Esophagus squamous epithelium (tissue), 5 donors: ENCODE data around the gene CCIN. TPM values are rescaled to one million over a fixed set of nuclear protein-coding genes. Genes with fewer than 3 reads are reported as not detected.

ENCODE experiments used
- DNase-seq: peaks from one replicate; lab custom pipeline; 2025; lab: John Stamatoyannopoulos, UW
- H3K27ac ChIP-seq, 4 donors: fragments of 200-600 bp; sonication (generic); one replicate each; pipeline ENCODE4 v1.5.1; 2016 to 2019; ENCODE audit warnings: mild to moderate bottlenecking in 1 of 4
- H3K27me3 ChIP-seq, 4 donors: fragments of 200-600 bp; sonication (generic); 1 replicate in 3 of 4; 2 replicates in 1 of 4; pipeline versions ENCODE4 v1.5.1 to v1.6.0; 2017 to 2021; ENCODE audit warnings: antibody characterized with exemption in 1 of 4
- H3K36me3 ChIP-seq, 3 donors: fragments of 200-600 bp; sonication (generic); one replicate each; pipeline ENCODE4 v1.5.1; 2016 to 2019
- H3K4me1 ChIP-seq, 3 donors: fragments of 200-600 bp; sonication (generic); one replicate each; pipeline ENCODE4 v1.5.1; 2017 to 2019
- H3K4me3 ChIP-seq, 4 donors: fragments of 200-600 bp; sonication (generic); 1 replicate in 3 of 4; 2 replicates in 1 of 4; pipeline ENCODE4 v1.5.1; 2016 to 2019; ENCODE audit warnings: mild to moderate bottlenecking in 2 of 4, moderate library complexity in 1 of 4
- H3K9me3 ChIP-seq, 3 donors: fragments of 200-600 bp; sonication (generic); one replicate each; pipeline ENCODE4 v1.5.1; 2016 to 2019
- POLR2A ChIP-seq, 4 donors: fragments of 450-650 bp; IDR thresholded peaks; one replicate each; pipeline ENCODE4 v1.6.1; 2017; ENCODE audit warnings: antibody characterized with exemption in 4 of 4, mild to moderate bottlenecking in 4 of 4, moderate library complexity in 3 of 4
- WGBS, 2 donors: methylation state at CpG; one replicate each; pipeline ENCODE4 v1.1.5; 2018; 5-methylcytosine and 5-hydroxymethylcytosine counted together
- intact Hi-C: fragments of 100-400 bp; cut with DNase I; formaldehyde crosslinking; loops from one replicate; pipeline ENCODE4 v1.15.0; 2022
- total RNA-seq, 4 donors: library from RNA; depleted of rRNA; stranded (reverse); fragments of >200 nt; gene quantifications; one replicate each; pipeline ENCODE4 v1.1.0, GENCODE V29; 2016
- TF ChIP-seq, protein P1 (sequence below), 6 experiments: fragments of 450-650 bp in 4 of 6; fragments of 200-600 bp in 2 of 6; sonication (generic) in 2 of 6; IDR thresholded peaks; one replicate each; pipeline ENCODE4 v1.5.1; 2016 to 2019; ENCODE audit warnings: antibody characterized with exemption in 6 of 6, mild to moderate bottlenecking in 4 of 6, moderate library complexity in 4 of 6
- donor health status: DM: yes; HTN: yes; CAD: no.

CCIN gene
- total RNA-seq, 4 donors from 2014 or later = 0.13 TPM; not detected in 3

DNA sequence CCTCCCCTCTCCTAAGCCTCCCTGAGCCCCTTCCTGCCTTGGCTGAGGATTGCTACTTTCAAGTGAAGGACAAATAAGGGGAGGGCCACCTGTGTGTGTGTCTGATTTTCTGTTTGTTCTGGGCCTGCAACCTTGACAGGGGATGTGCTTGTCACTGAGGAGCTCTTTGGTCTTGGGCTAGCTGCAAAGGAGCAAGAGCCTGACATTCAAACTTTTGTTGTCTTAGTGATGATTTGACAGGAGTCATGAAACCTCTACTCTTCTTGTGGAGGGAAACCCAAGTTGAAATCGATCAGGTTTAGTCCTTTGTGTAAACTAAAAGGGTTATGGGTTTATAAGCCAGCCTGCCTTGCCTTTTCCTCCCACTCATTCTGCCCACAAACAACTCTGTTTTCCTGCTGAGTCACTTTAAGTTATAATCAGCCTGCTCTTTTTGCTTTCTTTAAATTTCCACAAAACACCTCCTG is 38.4 kb downstream of the CCIN start:
- Histone ChIP-seq H3K27ac (peak overlapping the region in 2 of 4 donors; percentile 5 to 25), H3K27me3 (no peaks in the 10 kb centered on the region), H3K4me1 (peaks cover 0 to 42% (median 9%) of the 10 kb centered on the region in 3 donors), H3K4me3 (no peak overlapping the region), H3K36me3 (peaks cover 22 to 100% (median 56%) of the 10 kb centered on the region in 3 donors), H3K9me3 (no peaks in the 10 kb centered on the region)
- intact Hi-C loops = no loop called here
- DNase-seq = no peak
- TF ChIP-seq, protein P1, sequence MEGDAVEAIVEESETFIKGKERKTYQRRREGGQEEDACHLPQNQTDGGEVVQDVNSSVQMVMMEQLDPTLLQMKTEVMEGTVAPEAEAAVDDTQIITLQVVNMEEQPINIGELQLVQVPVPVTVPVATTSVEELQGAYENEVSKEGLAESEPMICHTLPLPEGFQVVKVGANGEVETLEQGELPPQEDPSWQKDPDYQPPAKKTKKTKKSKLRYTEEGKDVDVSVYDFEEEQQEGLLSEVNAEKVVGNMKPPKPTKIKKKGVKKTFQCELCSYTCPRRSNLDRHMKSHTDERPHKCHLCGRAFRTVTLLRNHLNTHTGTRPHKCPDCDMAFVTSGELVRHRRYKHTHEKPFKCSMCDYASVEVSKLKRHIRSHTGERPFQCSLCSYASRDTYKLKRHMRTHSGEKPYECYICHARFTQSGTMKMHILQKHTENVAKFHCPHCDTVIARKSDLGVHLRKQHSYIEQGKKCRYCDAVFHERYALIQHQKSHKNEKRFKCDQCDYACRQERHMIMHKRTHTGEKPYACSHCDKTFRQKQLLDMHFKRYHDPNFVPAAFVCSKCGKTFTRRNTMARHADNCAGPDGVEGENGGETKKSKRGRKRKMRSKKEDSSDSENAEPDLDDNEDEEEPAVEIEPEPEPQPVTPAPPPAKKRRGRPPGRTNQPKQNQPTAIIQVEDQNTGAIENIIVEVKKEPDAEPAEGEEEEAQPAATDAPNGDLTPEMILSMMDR (IDR thresholded peaks at IDR 0.05) = no peak
- no peak for TF ChIP-seq POLR2A (IDR thresholded peaks at IDR 0.05)
- WGBS, 2 donors = 18 to 21% methylated on average over 1 of the region's 1 CpG

DNA sequence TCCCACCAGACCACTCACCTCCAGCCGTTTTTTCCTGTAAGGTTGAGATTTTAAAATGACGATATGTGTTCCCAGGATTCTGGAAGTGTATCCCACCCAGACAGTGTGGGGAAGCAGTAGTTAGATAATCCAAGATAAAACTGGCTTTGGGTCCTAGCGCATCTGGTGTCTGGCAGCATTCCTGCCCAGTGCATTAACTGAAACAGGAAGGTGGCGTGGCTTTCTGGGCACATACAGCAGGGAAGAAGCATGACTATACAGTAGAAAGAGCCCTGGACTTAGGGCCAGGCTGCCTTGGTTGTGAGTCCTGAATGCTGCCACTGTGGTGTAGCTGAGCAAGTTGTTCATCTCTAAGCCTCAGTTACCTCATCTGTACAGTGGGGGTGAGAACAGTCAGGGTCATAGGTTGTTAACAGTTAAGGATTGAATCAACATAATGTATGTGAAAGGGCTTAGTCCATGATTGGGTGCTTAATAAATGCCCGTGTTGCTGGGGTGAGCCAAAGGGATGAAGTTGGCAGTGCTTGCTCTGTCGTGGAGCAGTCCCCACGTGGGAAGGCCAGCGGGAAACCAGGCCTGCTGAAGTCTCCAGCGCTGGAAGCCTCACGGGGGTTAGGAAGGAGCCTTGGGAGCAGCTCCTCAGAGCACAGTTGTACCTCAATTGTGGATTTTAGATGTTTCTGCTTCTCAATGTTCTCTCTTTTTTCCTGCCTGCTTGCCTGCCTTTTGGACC is 39.5 kb downstream of the CCIN start:
- H3K4me1 ChIP-seq = peaks cover 0 to 42% (median 9%) of the 10 kb centered on the region in 3 donors
- peaks cover 22 to 100% (median 45%) of the 10 kb centered on the region in 3 donors for H3K36me3 ChIP-seq
- DNase-seq = no peak
- intact Hi-C loops = no loop called here
- no peaks in the 10 kb centered on the region for H3K27me3 ChIP-seq
- H3K9me3 ChIP-seq = no peaks in the 10 kb centered on the region
- H3K4me3 ChIP-seq = no peak overlapping the region
- no peak for TF ChIP-seq POLR2A (IDR thresholded peaks at IDR 0.05)
- TF ChIP-seq, protein P1 (IDR thresholded peaks at IDR 0.05) = no peak
- 72 to 79% methylated on average over 10 of the region's 10 CpGs for WGBS, 2 donors
- H3K27ac ChIP-seq = no peak overlapping the region

DNA sequence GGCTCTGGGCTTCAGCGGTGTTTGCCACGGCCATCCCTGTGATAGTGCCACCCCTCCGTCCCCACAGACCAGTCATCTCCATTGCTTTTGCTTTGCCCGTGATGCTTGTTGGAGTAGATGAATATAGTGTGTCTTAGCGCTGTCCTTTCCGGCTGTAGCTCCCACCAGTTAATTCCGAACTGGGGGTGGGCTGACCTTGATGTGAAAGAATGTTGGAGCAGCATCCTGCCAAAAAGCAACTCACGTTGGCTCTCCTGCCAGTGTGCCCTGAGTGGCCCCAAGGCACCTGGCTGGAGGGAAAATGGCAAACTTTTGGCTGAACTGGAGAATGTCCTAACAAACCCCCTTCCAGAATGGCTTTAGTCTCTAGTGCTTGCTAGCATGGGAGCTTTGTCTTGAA is 41.5 kb downstream of the CCIN start:
- WGBS, 2 donors = 79 to 90% methylated on average over 6 to 8 of the region's 8 CpGs
- intact Hi-C loops = no loop called here
- peaks cover 0 to 58% (median 9%) of the 10 kb centered on the region in 3 donors for H3K4me1 ChIP-seq
- H3K27ac ChIP-seq = no peak overlapping the region
- DNase-seq = no peak
- no peak for TF ChIP-seq POLR2A (IDR thresholded peaks at IDR 0.05)
- no peaks in the 10 kb centered on the region for H3K9me3 ChIP-seq
- H3K4me3 ChIP-seq = no peak overlapping the region
- H3K36me3 ChIP-seq = peaks cover 21 to 99% (median 26%) of the 10 kb centered on the region in 3 donors
- H3K27me3 ChIP-seq = no peaks in the 10 kb centered on the region

DNA sequence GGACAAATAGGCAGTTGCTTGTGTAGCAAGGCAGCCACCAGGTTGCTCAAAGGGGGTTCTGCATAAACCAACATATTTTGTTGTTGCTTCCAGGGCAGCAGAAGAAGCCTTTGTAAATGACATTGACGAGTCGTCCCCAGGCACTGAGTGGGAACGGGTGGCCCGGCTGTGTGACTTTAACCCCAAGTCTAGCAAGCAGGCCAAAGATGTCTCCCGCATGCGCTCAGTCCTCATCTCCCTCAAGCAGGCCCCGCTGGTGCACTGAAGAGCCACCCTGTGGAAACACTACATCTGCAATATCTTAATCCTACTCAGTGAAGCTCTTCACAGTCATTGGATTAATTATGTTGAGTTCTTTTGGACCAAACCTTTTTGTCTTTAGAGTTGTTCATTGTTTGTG is 42.3 kb downstream of the CCIN start:
- intact Hi-C loops = no loop called here
- H3K36me3 ChIP-seq = peaks cover 18 to 99% (median 23%) of the 10 kb centered on the region in 3 donors

DNA sequence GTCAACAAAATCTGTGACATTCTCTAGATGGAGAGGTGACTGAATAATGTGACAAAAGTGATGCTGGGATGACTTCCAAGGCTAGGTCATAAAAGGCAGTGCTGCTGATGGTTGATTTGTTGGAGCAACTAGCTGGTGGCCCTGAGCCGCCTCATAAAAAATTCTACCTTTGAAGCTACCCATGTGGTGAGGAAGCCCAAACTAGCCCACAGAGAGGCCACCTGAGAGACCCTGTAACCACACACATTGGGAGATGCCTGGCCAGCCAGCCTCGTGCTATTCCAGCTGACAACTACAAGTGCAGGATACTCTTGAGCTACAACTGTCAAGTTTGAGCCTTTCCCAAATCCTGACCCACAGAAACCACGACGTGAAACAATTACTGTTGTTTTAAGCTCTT is 44.2 kb downstream of the CCIN start:
- Histone ChIP-seq H3K27me3 (no peaks in the 10 kb centered on the region), H3K9me3 (no peaks in the 10 kb centered on the region), H3K4me1 (peaks cover 0 to 42% (median 0%) of the 10 kb centered on the region in 3 donors), H3K4me3 (no peak overlapping the region), H3K36me3 (peaks cover 11 to 99% (median 29%) of the 10 kb centered on the region in 3 donors), H3K27ac (no peak overlapping the region)
- no peak for DNase-seq
- no peak for TF ChIP-seq POLR2A (IDR thresholded peaks at IDR 0.05)
- TF ChIP-seq, protein P1 (IDR thresholded peaks at IDR 0.05) = no peak
- intact Hi-C loops = no loop called here
- 87 to 93% methylated on average over 4 of the region's 4 CpGs for WGBS, 2 donors

More for the DNA sequence above, 42.3 kb downstream of the CCIN start:
- Histone ChIP-seq H3K4me3 (no peak overlapping the region), H3K9me3 (no peaks in the 10 kb centered on the region), H3K27ac (peak overlapping the region in 1 of 4 donors; percentile 34), H3K27me3 (no peaks in the 10 kb centered on the region), H3K4me1 (peaks cover 0 to 58% (median 9%) of the 10 kb centered on the region in 3 donors)
- DNase-seq = no peak
- 75 to 95% methylated on average over 7 of the region's 7 CpGs for WGBS, 2 donors
- TF ChIP-seq, protein P1 (IDR thresholded peaks at IDR 0.05) = no peak
- TF ChIP-seq POLR2A (IDR thresholded peaks at IDR 0.05) = no peak
